DLD1 (cell line): ENCODE measurements around the gene KLK6.

Experiments used
- in situ Hi-C: cut with HindIII; loops from 2 replicates; pipeline ENCODE4 v1.10.0; 2017; ENCODE audit warnings: low sequenced_read_pairs

The KLK6 gene

GRCh38 chr19:50969413-50969760, at the start of gene KLK6:
Gene KLK6, minus strand, starts transcription at chr19:50969591. Its CDS starts 1,487 bp downstream, at chr19:50968104.
- in situ Hi-C loops: no loop called here

GRCh38 chr19:51018745-51019543, 49.6 kb upstream of the KLK6 start:
- in situ Hi-C loops: no loop called here

DNA sequence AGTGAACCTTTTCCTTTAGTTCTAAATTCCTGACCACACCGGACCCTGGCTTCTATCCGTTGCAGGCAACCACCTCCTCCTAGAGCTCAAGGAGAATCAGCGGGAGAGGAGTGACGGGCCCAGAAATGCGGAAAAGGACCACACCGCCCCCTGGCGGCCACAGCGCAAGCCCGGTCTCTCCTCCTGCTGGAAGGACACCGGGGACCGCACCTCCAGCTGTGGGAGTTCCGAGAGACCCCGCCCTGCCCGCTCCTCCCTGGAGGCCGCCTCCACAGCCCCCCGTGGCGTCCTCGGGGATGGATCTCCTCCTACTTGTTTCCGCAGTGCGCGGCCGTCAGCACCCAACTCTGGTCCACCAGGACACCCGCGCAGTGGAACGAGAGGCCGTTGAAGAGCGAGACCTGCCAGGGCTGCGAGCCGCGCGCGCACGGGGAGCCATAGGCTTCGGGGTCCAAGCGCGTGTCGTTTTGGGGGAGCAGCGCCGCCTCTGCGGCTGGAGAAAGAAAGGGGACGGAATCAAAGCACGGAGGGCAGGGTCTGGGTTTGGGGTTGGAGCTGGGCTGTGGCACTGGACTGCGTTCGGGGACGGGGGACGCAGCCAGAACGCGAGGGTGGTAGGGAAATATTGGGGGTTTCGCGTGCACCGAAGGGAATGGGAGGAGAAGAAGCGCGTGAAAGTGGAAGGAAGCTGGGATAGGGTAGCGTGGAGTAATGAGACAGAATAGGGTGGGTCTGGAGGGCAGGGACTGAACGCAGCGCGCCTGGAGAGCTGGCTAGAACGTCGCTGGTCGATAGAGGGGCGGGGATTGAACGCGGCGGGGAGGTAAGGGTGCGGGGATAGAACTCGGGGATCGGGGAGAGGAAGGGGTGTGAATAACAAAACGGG, 47.6 kb upstream of the KLK6 start:
- in situ Hi-C loops: no loop called here

DNA sequence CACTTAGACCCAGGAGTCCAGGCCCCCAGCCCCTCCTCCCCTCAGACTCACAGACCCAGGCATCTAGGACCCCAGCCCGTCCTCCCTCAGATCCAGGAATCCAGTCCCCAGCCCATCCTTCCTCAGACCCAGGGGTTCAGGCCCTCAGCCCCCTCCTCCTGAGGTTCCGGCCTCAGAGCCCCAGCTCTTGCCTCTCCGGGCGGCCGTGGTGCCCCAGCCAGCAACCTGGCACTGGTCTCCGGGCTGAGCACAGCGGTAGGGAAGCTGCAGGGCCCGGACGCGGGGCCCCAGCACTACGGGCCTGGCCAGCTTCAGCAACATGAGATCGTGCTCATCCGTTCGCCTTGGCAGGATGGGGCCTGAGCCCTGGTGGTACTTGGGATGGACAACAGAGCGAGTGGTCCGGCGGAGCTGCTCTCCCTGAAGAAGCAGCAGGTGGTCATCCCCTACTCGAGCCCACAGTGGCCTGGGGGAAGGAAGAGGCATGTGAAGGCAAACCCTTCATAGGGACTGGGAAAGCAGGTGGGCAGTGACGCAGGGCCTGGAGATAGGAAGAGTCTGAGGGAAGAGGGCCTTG, 46.4 kb upstream of the KLK6 start:
- in situ Hi-C loops: no loop called here

DNA sequence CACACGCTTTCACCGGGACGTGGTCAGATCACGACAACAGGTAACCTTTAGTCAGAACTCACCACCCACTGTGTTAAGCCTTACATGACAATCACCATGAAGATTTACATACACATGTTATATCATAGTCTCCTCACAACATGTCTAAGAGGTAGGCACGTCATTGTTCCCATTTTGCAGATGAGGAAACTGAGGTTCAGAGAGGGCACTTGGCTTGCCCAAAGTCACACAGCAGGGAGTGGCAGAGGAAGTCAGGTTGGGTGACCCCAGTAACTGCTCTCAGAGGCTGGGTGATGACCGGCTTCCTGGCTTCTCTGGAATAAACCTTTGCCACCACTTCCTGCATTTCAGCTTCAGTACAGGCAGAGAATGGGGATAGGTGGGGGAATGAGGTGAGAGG, 44.9 kb upstream of the KLK6 start:
- in situ Hi-C loops: no loop called here

DNA sequence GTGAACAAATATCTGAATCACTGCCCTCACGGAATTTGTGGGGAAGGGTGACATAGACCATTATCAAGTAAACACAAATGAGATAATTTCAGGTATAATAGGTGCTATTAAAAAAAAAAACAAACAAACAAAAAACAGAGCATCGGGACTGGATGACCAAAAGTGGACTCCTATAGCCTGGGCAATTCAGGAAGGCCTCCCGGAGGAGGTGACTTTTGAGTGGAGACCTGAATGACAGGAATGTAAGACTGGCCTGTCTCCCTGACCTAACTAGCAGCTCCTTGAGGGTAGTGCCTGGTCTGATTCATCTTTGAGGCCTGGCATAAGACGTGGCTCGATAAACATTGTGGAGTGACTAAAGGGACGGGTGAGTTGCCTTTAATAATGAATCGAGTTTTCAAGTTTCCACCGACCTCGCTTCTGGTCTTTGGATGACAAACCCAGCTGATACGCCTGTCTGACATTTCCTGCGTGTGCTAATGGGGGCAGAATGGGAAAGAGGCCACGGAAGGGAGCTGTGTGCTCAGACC, 43.3 kb upstream of the KLK6 start:
- in situ Hi-C loops: no loop called here

DNA sequence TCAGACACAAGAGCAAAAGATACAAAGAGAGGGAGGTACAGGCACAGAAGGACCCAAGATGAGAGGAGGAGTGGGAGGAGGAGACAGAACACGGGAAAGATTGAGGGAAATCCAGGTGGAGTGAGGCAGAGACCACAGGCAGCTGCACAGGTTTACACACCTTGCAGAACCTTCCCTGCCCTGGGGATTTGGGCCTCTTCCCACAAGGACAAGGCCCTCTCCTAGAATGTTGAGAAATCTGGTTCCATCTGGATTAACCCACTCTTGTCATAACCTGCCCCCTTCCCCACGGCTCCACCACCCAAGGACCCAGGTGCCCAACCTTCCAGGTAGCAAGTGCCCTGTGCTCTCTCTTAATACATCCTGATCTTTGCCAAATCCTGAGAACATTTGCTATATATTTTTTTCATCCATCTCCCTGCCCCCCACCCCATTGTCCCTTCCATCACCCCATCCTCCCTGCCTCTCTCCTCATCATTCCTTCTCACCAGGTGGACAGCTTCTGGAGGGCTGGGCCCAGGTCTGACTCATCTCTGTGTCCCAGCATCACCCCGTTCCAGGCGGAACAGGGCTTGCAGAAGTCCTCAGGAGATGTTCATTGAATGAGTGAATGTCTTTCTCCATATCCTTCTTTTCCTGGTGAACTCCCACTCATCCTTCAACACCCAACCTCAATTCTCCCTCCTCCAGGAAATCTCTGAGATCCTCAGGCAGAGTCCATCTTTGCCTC, 40.8 kb upstream of the KLK6 start:
- in situ Hi-C loops: no loop called here

DNA sequence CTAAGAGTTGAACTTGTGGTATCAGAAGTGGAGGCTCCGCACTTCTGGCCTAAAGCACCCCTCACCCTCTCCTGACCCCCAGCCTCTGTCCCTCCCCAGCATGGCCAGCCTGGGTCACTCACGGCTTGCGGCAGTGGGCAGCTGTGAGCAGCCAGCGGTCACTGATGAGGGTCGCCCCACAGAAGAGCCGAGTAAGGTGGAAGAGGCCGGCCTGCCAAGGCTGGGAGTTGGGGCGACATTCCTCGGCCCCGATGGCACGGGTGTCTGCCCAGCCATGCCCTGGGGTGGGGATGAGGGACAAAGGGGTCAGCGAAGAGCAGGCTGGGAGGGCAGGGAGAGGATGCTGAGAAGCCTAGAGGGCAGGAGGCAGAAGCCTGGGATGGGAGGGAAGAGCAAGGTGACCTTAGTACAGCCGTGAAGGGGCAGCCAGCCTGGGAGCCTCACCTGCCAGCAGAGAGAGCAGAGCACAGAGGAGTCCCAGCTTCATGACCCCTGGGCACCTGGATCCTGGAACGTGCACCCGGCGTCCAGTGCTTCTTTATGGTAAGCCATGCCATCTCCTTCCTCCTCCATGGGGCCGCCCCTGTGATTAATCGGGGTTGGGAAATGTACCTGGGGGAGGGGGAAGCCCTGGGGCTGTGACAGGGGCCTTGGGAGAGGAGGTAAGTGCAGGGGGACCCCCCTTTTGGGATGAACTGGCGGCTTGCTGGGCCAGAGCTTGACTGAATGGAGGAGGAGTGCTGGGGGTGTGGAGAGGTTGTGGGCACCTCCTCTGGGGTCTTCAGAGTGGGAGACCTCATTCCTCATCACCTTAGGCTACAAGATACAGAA, 39.9 kb upstream of the KLK6 start:
- in situ Hi-C loops: no loop called here

DNA sequence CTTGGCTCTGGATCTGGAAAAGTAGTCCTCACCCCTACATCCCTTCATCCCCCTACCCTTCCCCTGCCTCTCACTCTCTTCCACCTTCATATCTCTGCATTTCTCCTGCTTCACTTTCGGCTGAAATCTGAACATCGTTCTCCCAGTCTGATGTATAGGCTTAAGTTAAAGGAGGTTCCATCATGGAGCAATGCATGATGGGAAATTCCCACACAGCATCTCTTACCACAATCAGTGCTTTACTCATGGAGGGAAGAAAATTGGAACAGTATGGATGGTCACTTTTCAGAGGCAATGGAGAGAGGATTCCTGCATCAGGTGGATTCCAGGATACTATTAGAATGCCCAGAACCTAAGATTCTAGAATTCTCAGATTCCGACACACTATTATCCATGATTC, 38.1 kb upstream of the KLK6 start:
- in situ Hi-C loops: no loop called here

DNA sequence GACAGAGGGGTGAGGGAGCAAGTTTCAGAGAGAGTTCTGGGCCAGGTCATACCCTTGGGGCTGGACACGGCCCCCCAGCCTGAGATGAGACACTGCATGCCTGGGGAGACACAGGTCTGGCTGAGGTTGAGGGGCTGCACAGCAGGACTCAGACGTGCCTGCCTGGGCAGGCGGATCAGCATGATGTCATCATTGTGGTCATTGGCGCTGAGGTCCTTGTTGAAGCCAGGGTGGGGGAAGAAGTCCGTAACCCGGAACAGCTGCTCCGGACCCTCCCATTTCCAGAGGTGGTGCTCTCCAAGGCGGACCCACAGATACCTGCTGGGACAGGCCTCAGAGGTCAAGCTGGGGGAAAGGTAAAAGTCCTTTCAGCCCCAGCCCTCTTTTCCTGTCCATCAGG, 37.0 kb upstream of the KLK6 start:
- in situ Hi-C loops: no loop called here

- in situ Hi-C loops: no loop called here
These were observed 35.9 kb upstream of the KLK6 start for GRCh38 chr19:51005248-51005647.

GRCh38 chr19:51003316-51003715, 33.9 kb upstream of the KLK6 start:
- in situ Hi-C loops: no loop called here

GRCh38 chr19:51002542-51003311, 33.3 kb upstream of the KLK6 start:
- in situ Hi-C loops: no loop called here

DNA sequence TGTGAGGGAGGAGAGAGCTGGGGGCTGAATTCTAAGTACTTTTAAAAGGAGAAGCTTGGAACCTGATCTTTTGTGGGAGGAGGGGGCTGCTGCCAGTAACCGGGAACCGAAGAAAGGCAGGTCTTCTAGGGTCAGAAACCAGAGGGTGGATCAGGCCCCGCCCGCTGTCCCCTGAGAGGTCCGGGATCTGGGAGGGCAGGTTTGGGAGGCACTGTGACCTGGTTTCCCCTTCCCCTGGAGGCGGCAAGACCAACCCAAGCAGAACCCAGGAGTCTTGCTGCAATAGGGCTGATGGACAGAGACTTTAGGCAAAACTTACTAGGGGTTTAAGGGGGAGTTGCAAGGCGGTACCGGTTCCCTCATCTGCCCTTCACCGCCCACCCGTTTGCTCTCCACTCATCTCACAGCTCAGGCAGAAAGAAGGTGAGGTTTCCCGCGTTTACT, 32.7 kb upstream of the KLK6 start:
- in situ Hi-C loops: no loop called here

DNA sequence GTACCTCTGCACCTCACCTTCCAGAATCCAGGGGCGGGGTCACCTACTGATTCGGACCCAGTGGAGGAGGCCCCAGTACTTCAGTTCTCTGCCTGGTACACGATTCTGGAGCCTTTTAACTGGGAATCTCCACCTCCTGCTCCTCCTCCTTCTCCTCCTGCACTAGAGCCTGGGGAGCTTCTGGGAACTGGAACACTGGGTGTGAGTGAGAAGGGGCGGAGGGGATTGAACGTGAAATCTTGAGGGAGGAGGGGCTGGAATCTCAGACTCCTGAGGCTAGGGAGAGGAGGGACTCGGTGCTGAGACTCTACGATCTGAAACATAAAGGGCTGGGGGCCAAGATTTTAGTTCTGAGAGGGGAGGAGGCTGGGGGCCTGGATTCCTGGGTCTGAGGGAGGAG, 32.1 kb upstream of the KLK6 start, which contains the start of gene KLK8:
KLK8 (minus strand) TSS at position 90 of the 400 bp plus-strand sequence. CDS start 437 bp downstream, outside the sequence.
- in situ Hi-C loops: no loop called here

GRCh38 chr19:51000981-51001380, 31.6 kb upstream of the KLK6 start:
- in situ Hi-C loops: no loop called here

GRCh38 chr19:51000426-51000825, 31.0 kb upstream of the KLK6 start:
- in situ Hi-C loops: no loop called here

DNA sequence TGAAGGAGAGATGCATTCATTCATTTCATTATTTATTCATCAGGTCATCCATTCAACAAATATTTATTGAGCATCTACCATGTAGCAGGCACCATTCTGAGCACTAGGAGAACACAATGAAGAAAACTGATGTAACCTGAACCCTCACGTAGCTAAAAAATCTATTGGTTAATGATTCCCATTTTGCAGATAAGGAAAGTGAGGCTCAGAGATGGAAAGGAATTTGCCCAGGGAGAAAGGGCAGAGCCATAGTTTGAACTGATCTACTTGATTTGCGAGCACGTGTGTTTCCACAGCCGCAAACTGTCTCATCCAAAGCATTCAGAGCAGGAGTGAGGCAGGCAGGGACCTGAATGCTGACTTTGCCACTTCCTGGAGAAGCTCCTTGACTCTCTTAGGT, 29.3 kb upstream of the KLK6 start:
- in situ Hi-C loops: no loop called here

- in situ Hi-C loops: no loop called here
These were observed 28.7 kb upstream of the KLK6 start for GRCh38 chr19:50998061-50998460.
